ENCODE data around the gene XPNPEP1.

Gene XPNPEP1

GRCh38 chr10:109892117-109892516, 31.2 kb downstream of the XPNPEP1 start:
- DNase-seq = no peak

- DNase-seq = no peak
Observed at GRCh38 chr10:109891105-109891504, 32.2 kb downstream of the XPNPEP1 start.

GRCh38 chr10:109889867-109890266, 33.4 kb downstream of the XPNPEP1 start:
- no peak for DNase-seq

GRCh38 chr10:109887776-109888175, 35.5 kb downstream of the XPNPEP1 start:
- DNase-seq = no peak

- DNase-seq = no peak
Observed at GRCh38 chr10:109887243-109887642, 36.1 kb downstream of the XPNPEP1 start.

- DNase-seq = no peak
Observed at GRCh38 chr10:109886781-109887140, 36.5 kb downstream of the XPNPEP1 start.

GRCh38 chr10:109886037-109886780, 37.1 kb downstream of the XPNPEP1 start:
- DNase-seq = no peak

- DNase-seq = peak; percentile 62
Observed at GRCh38 chr10:109883859-109884771, 39.2 kb downstream of the XPNPEP1 start.

- no peak for DNase-seq
Observed at GRCh38 chr10:109882251-109883057, 40.9 kb downstream of the XPNPEP1 start.

- no peak for DNase-seq
Observed at GRCh38 chr10:109881769-109882057, 41.6 kb downstream of the XPNPEP1 start.

- no peak for DNase-seq
Observed at GRCh38 chr10:109880886-109881768, 42.2 kb downstream of the XPNPEP1 start.

GRCh38 chr10:109877546-109877945, 45.8 kb downstream of the XPNPEP1 start:
- DNase-seq = no peak

GRCh38 chr10:109875828-109876821, 47.2 kb downstream of the XPNPEP1 start:
- no peak for DNase-seq

GRCh38 chr10:109875151-109875568, 48.2 kb downstream of the XPNPEP1 start:
- no peak for DNase-seq

- no peak for DNase-seq
Observed at GRCh38 chr10:109871476-109871875, 51.8 kb downstream of the XPNPEP1 start.

- no peak for DNase-seq
Observed at GRCh38 chr10:109866995-109867635, 56.2 kb downstream of the XPNPEP1 start.

- no peak for DNase-seq
Observed at GRCh38 chr10:109866168-109866994, 56.9 kb downstream of the XPNPEP1 start.

GRCh38 chr10:109863775-109864174, 59.5 kb downstream of the XPNPEP1 start:
- DNase-seq = no peak

- DNase-seq = no peak
Observed at GRCh38 chr10:109862738-109863137, 60.6 kb downstream of the XPNPEP1 start.

GRCh38 chr10:109862041-109862440, 61.3 kb downstream of the XPNPEP1 start:
- no peak for DNase-seq

Measured in NCI-H2227 treated with DMSO at 0.1 percent for 48 hours (cell line).